Kidney capillary endothelial cell (primary cell): ENCODE measurements around the gene ACYP1.

ENCODE experiments used
- DNase-seq: peaks from one replicate; pipeline ENCODE4 v3.0.0-alpha.2; 2018; ENCODE audit warnings: low spot score

The ACYP1 gene

GRCh38 chr14:75063491-75064204 lies at the start of gene ACYP1:
Gene ACYP1, minus strand, starts transcription at chr14:75064024. Its CDS starts 471 bp downstream, at chr14:75063553.
- peak; percentile 74 for DNase-seq

GRCh38 chr14:75109877-75110276 lies 46.1 kb upstream of the ACYP1 start:
- DNase-seq, result no peak

- no peak for DNase-seq
Observed at GRCh38 chr14:75107186-75107585, 43.4 kb upstream of the ACYP1 start.

GRCh38 chr14:75101491-75101890 lies 37.7 kb upstream of the ACYP1 start:
- no peak for DNase-seq

GRCh38 chr14:75098682-75099081 lies 34.9 kb upstream of the ACYP1 start:
- DNase-seq, result no peak

GRCh38 chr14:75098212-75098611 lies 34.4 kb upstream of the ACYP1 start:
- no peak for DNase-seq

GRCh38 chr14:75096959-75097358 lies 33.1 kb upstream of the ACYP1 start:
- no peak for DNase-seq

GRCh38 chr14:75095690-75096089 lies 31.9 kb upstream of the ACYP1 start:
- no peak for DNase-seq

GRCh38 chr14:75094896-75095295 lies 31.1 kb upstream of the ACYP1 start:
- DNase-seq, result no peak

- DNase-seq, result no peak
Observed at GRCh38 chr14:75092698-75093097, 28.9 kb upstream of the ACYP1 start.

GRCh38 chr14:75091251-75091650 lies 27.4 kb upstream of the ACYP1 start:
- DNase-seq, result no peak

GRCh38 chr14:75090353-75090752 lies 26.5 kb upstream of the ACYP1 start:
- DNase-seq, result peak; percentile 40

GRCh38 chr14:75088566-75089373 lies 24.9 kb upstream of the ACYP1 start:
- peak; percentile 64 for DNase-seq

GRCh38 chr14:75088153-75088552 lies 24.3 kb upstream of the ACYP1 start:
- DNase-seq, result no peak

- DNase-seq, result no peak
Observed at GRCh38 chr14:75084513-75084912, 20.7 kb upstream of the ACYP1 start.

GRCh38 chr14:75083271-75083670 lies 19.4 kb upstream of the ACYP1 start:
- DNase-seq, result no peak

- no peak for DNase-seq
Observed at GRCh38 chr14:75081660-75082229, 17.9 kb upstream of the ACYP1 start.

GRCh38 chr14:75079521-75079920 lies 15.7 kb upstream of the ACYP1 start:
- no peak for DNase-seq

GRCh38 chr14:75077794-75078193 lies 14.0 kb upstream of the ACYP1 start:
- no peak for DNase-seq

GRCh38 chr14:75070383-75070782 lies 6.6 kb upstream of the ACYP1 start:
- DNase-seq, result no peak

- no peak for DNase-seq
Observed at GRCh38 chr14:75069811-75070145, 6.0 kb upstream of the ACYP1 start.

- peak; percentile 77 for DNase-seq
Observed at GRCh38 chr14:75069121-75069810, 5.4 kb upstream of the ACYP1 start, which contains the start of gene ZC2HC1C. Gene ZC2HC1C, plus strand, starts transcription at chr14:75069641. Its CDS starts 933 bp downstream, at chr14:75070574.
